HCT116 (cell line): ENCODE data around the gene OSCP1. TPM values are rescaled to one million over a fixed set of nuclear protein-coding genes. Genes with fewer than 3 reads are reported as not detected.

Source experiments
- ATAC-seq: fragments of 200-7000 bp; cut with Tn5 transposase; 2 replicates; pipeline ENCODE4 v1.9.1; 2020; ENCODE audit warnings: mild to moderate bottlenecking, moderate library complexity
- BruUV-seq: library from RNA; stranded (reverse); fragments of 400-500 nt; replicated peaks from 2 replicates; lab custom pipeline; 2021; lab: Mats Ljungman, UMichigan
- CTCF ChIA-PET: fragments of 300-600 bp; sonication (Branson Sonifier 250); formaldehyde crosslinking; loops from one replicate; lab custom pipeline; 2021; ENCODE audit warnings: antibody characterized with exemption; lab: Charles Lee
- POLR2A ChIA-PET: fragments of 300-600, 350-600 bp; sonication (Branson Sonifier 250); formaldehyde crosslinking; loops from one replicate; lab custom pipeline; 2021; ENCODE audit warnings: antibody characterized with exemption; lab: Charles Lee
- RAD21 ChIA-PET, 2 experiments: fragments of 300-600 bp; sonication (Branson Sonifier 250); formaldehyde crosslinking; loops; one replicate each; lab custom pipeline; 2023; ENCODE audit warnings: low total read pairs in 2 of 2; ENCODE audit not compliant: uncharacterized antibody in 2 of 2, unreplicated experiment in 2 of 2, low non-redundant PET in 1 of 2; lab: Charles Lee
- DNase-seq: peaks from one replicate; pipeline ENCODE4 v3.0.0-alpha.2; 2010; ENCODE audit warnings: low read depth, low spot score
- H2AFZ ChIP-seq: fragments of 200-600 bp; shearing (Covaris generic), sonication (generic); 2 replicates; pipeline ENCODE4 v1.6.1; 2017; ENCODE audit warnings: low read depth, mixed run types, mixed read lengths, antibody characterized with exemption, low read length; ENCODE audit not compliant: poor library complexity, severe bottlenecking
- H3K27ac ChIP-seq: 2 replicates; pipeline ENCODE4 v1.5.1; 2012; ENCODE audit warnings: low read depth, low read length
- H3K27me3 ChIP-seq: fragments of 200-600 bp; sonication (generic); 2 replicates; pipeline ENCODE4 v1.6.1; 2016; ENCODE audit warnings: mixed run types, low read length, mixed read lengths; ENCODE audit not compliant: insufficient read depth
- H3K36me3 ChIP-seq, 2 experiments: fragments of 200-500 bp in 1 of 2; fragments of 200-600 bp in 1 of 2; sonication (Bioruptor generic) in 1 of 2; sonication (generic) in 1 of 2; 2 replicates each; pipeline versions ENCODE4 v1.5.1 to v1.6.1; 2014 to 2016; ENCODE audit warnings: low read length in 2 of 2, inconsistent platforms in 1 of 2, mixed read lengths in 1 of 2, mixed run types in 1 of 2; ENCODE audit not compliant: insufficient read depth in 2 of 2, control insufficient read depth in 1 of 2
- H3K4me1 ChIP-seq, 2 experiments: fragments of 200-600 bp in 1 of 2; sonication (generic) in 1 of 2; 2 replicates each; pipeline versions ENCODE4 v1.5.1 to v1.6.1; 2012 to 2017; ENCODE audit warnings: low read length in 2 of 2, inconsistent platforms in 1 of 2, mild to moderate bottlenecking in 1 of 2, mixed read lengths in 1 of 2, mixed run types in 1 of 2, moderate library complexity in 1 of 2; ENCODE audit not compliant: insufficient read depth in 2 of 2, control insufficient read depth in 1 of 2
- H3K4me2 ChIP-seq: fragments of 200-600 bp; sonication (generic); 2 replicates; pipeline ENCODE4 v1.6.1; 2017; ENCODE audit warnings: mixed run types, low read length, mixed read lengths
- H3K4me3 ChIP-seq, 2 experiments: fragments of 200-600 bp in 1 of 2; sonication (generic) in 1 of 2; replicated peaks in 1 of 2; 2 replicates each; pipeline ENCODE4 v1.5.1; 2011 to 2016; ENCODE audit warnings: low read length in 2 of 2, control low read depth in 1 of 2, low read depth in 1 of 2, mild to moderate bottlenecking in 1 of 2, mixed read lengths in 1 of 2, mixed run types in 1 of 2
- H3K79me2 ChIP-seq: fragments of 200-600 bp; sonication (generic); 2 replicates; pipeline ENCODE4 v1.6.1; 2017; ENCODE audit warnings: mild to moderate bottlenecking, mixed run types, low read length, moderate library complexity, mixed read lengths; ENCODE audit not compliant: insufficient read depth
- H3K9ac ChIP-seq: fragments of 200-600 bp; sonication (generic); 2 replicates; pipeline ENCODE4 v1.6.1; 2016; ENCODE audit warnings: low read length, mixed read lengths
- H3K9me2 ChIP-seq: fragments of 200-600 bp; sonication (generic), shearing (Covaris generic); 2 replicates; pipeline ENCODE4 v1.6.1; 2017; ENCODE audit warnings: mixed run types, mild to moderate bottlenecking, moderate library complexity; ENCODE audit not compliant: insufficient read depth
- H3K9me3 ChIP-seq, 2 experiments: fragments of 200-500 bp in 1 of 2; fragments of 200-600 bp in 1 of 2; sonication (Bioruptor generic) in 1 of 2; sonication (generic) in 1 of 2; 2 replicates each; pipeline ENCODE4 v1.6.1; 2014 to 2017; ENCODE audit warnings: low read length in 2 of 2, mixed read lengths in 2 of 2, inconsistent platforms in 1 of 2, low read depth in 1 of 2, mild to moderate bottlenecking in 1 of 2, mixed run types in 1 of 2, moderate library complexity in 1 of 2; ENCODE audit not compliant: control insufficient read depth in 1 of 2, insufficient read depth in 1 of 2
- H4K20me1 ChIP-seq: fragments of 200-600 bp; sonication (generic), shearing (Covaris generic); 2 replicates; pipeline ENCODE4 v1.6.1; 2017; ENCODE audit warnings: mixed run types, mild to moderate bottlenecking, moderate library complexity; ENCODE audit not compliant: insufficient read depth
- EGR1 ChIP-seq: IDR thresholded peaks from 2 replicates; pipeline ENCODE4 v1.6.1; 2012; ENCODE audit warnings: low read depth
- ELF1 ChIP-seq: IDR thresholded peaks from 2 replicates; pipeline ENCODE4 v1.6.1; 2012; ENCODE audit warnings: low read depth, borderline replicate concordance
- EZH2phosphoT487 ChIP-seq: fragments of 200-600 bp; IDR thresholded peaks from 2 replicates; pipeline ENCODE4 v1.6.1; 2018; ENCODE audit warnings: antibody characterized with exemption, borderline replicate concordance
- FOSL1 ChIP-seq: IDR thresholded peaks from 2 replicates; pipeline ENCODE4 v1.6.1; 2012; ENCODE audit warnings: low read depth
- JUND ChIP-seq: IDR thresholded peaks from 2 replicates; pipeline ENCODE4 v1.6.1; 2012
- POLR2AphosphoS5 ChIP-seq: IDR thresholded peaks from 2 replicates; pipeline ENCODE4 v1.6.1; 2011; ENCODE audit warnings: mild to moderate bottlenecking, low read depth, low read length, moderate library complexity
- RAD21 ChIP-seq: IDR thresholded peaks from 2 replicates; pipeline ENCODE4 v1.6.1; 2012; ENCODE audit warnings: low read depth, mild to moderate bottlenecking
- SRF ChIP-seq: IDR thresholded peaks from 2 replicates; pipeline ENCODE4 v1.6.1; 2012; ENCODE audit warnings: low read depth
- ZFX ChIP-seq: fragments of 450-650 bp; IDR thresholded peaks from 2 replicates; pipeline ENCODE4 v1.6.1; 2017
- ZNF274 ChIP-seq: fragments of 200-500 bp; sonication (Bioruptor generic); IDR thresholded peaks from 2 replicates; pipeline ENCODE4 v1.6.1; 2014; ENCODE audit warnings: mild to moderate bottlenecking, low read depth, low read length, inconsistent platforms
- intact Hi-C: fragments of 100-400 bp; cut with micrococcal nuclease; formaldehyde crosslinking; loops from 2 replicates; pipeline ENCODE4 v1.10.0; 2022
- total RNA-seq: library from RNA; stranded (reverse); gene quantifications from one replicate; pipeline ENCODE4 v1.2.1, GENCODE V29; 2021; ENCODE audit not compliant: unreplicated experiment
- TF ChIP-seq, protein P1 (sequence below): IDR thresholded peaks from 2 replicates; pipeline ENCODE4 v1.6.1; 2012; ENCODE audit warnings: low read depth
- TF ChIP-seq, protein P2 (sequence below): IDR thresholded peaks from 2 replicates; pipeline ENCODE4 v1.6.1; 2012

OSCP1 gene
- total RNA-seq, 1 experiment from 2014 or later = 4.1 TPM

DNA sequence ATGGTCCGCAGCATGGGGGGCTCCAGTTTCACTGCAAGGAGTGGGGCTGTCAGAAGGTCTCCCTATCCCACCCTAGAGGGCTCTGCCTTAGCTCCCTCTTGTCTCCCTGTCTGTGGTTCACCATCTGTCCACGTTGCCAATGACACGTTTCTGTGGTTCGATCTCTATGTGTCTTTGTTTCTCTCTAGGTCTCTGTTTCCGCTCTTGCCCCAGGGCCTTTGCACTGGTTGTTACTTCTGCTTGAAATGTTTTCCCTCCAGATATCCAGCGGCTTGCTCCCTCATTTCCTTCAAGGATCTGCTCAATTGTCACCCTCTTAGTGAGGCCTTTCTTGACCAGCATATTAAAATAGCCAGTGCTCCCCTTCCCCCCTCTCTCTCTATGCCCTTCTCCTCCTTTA lies 22.4 kb upstream of the OSCP1 start:
- no peak overlapping the region for H3K4me2 ChIP-seq
- no peak for DNase-seq

More for the DNA sequence above, 22.4 kb upstream of the OSCP1 start:
- ChIA-PET RAD21 (no interaction called here), POLR2A (no interaction called here), CTCF (no interaction called here)
- Histone ChIP-seq H3K27me3 (no peaks in the 10 kb centered on the region), H3K4me1 (no peaks in the 10 kb centered on the region), H2AFZ (no peak overlapping the region), H3K79me2 (no peaks in the 10 kb centered on the region), H3K27ac (no peak overlapping the region), H3K9me2 (no peaks in the 10 kb centered on the region), H3K9me3 (no peaks in the 10 kb centered on the region), H4K20me1 (no peaks in the 10 kb centered on the region), H3K9ac (no peak overlapping the region), H3K36me3 (no peaks in the 10 kb centered on the region), H3K4me3 (no peak overlapping the region)
- intact Hi-C loops = no loop called here
- no peak for ATAC-seq
- no peak for TF ChIP-seq SRF
- TF ChIP-seq EGR1 = no peak
- TF ChIP-seq ZNF274 = no peak
- TF ChIP-seq, protein P1, sequence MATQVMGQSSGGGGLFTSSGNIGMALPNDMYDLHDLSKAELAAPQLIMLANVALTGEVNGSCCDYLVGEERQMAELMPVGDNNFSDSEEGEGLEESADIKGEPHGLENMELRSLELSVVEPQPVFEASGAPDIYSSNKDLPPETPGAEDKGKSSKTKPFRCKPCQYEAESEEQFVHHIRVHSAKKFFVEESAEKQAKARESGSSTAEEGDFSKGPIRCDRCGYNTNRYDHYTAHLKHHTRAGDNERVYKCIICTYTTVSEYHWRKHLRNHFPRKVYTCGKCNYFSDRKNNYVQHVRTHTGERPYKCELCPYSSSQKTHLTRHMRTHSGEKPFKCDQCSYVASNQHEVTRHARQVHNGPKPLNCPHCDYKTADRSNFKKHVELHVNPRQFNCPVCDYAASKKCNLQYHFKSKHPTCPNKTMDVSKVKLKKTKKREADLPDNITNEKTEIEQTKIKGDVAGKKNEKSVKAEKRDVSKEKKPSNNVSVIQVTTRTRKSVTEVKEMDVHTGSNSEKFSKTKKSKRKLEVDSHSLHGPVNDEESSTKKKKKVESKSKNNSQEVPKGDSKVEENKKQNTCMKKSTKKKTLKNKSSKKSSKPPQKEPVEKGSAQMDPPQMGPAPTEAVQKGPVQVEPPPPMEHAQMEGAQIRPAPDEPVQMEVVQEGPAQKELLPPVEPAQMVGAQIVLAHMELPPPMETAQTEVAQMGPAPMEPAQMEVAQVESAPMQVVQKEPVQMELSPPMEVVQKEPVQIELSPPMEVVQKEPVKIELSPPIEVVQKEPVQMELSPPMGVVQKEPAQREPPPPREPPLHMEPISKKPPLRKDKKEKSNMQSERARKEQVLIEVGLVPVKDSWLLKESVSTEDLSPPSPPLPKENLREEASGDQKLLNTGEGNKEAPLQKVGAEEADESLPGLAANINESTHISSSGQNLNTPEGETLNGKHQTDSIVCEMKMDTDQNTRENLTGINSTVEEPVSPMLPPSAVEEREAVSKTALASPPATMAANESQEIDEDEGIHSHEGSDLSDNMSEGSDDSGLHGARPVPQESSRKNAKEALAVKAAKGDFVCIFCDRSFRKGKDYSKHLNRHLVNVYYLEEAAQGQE = no peak
- no peak for TF ChIP-seq FOSL1
- TF ChIP-seq JUND = no peak
- no peak for TF ChIP-seq EZH2phosphoT487
- TF ChIP-seq, protein P2, sequence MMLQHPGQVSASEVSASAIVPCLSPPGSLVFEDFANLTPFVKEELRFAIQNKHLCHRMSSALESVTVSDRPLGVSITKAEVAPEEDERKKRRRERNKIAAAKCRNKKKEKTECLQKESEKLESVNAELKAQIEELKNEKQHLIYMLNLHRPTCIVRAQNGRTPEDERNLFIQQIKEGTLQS = no peak
- TF ChIP-seq RAD21 = no peak
- no peak for TF ChIP-seq ZFX
- no peak for TF ChIP-seq POLR2AphosphoS5
- no peak for TF ChIP-seq ELF1
- BruUV-seq = no TSS peak
